Endothelial cell of umbilical vein (primary cell): ENCODE data around the gene CACNA1C. TPM values are rescaled to one million over a fixed set of nuclear protein-coding genes. Genes with fewer than 3 reads are reported as not detected.

Experiments
- BruUV-seq: library from RNA; stranded (reverse); fragments of 400-500 nt; replicated peaks from 2 replicates; lab custom pipeline; 2021; lab: Mats Ljungman, UMichigan
- CTCF ChIA-PET: fragments of 300-600, 350-600 bp; sonication (Branson Sonifier 250); formaldehyde crosslinking; loops from one replicate; lab custom pipeline; 2021; ENCODE audit warnings: antibody characterized with exemption, inconsistent platforms; lab: Charles Lee
- POLR2A ChIA-PET: fragments of 300-600, 350-600 bp; sonication (Branson Sonifier 250); formaldehyde crosslinking; loops from one replicate; lab custom pipeline; 2021; ENCODE audit warnings: antibody characterized with exemption, inconsistent platforms; lab: Charles Lee
- DNase-seq: peaks from one replicate; pipeline ENCODE4 v3.0.0-alpha.2; 2011; ENCODE audit warnings: low read depth, low spot score
- FAIRE-seq: peaks from 2 replicates; lab custom pipeline; 2011; peaks lifted over from hg19 to GRCh38; lab: Jason Lieb, UNC
- H2AFZ ChIP-seq: 2 replicates; pipeline ENCODE4 v1.6.0; 2012; ENCODE audit warnings: low read depth, low read length, control low read depth, inconsistent platforms
- H3K27ac ChIP-seq: 2 replicates; pipeline ENCODE4 v1.5.1; 2011; ENCODE audit warnings: low read depth, mild to moderate bottlenecking, control low read depth, low read length, moderate library complexity; ENCODE audit not compliant: insufficient read depth
- H3K27me3 ChIP-seq, 2 experiments: 2 replicates each; pipeline versions ENCODE4 v1.6.0 to v1.6.1; 2011; ENCODE audit warnings: low read length in 2 of 2, mixed read lengths in 1 of 2; ENCODE audit not compliant: control insufficient read depth in 2 of 2, insufficient read depth in 2 of 2
- H3K36me3 ChIP-seq, 2 experiments: 2 replicates in 1 of 2; 3 replicates in 1 of 2; pipeline ENCODE4 v1.5.1; 2011; ENCODE audit warnings: low read length in 2 of 2, mild to moderate bottlenecking in 1 of 2, moderate library complexity in 1 of 2; ENCODE audit not compliant: control insufficient read depth in 2 of 2, insufficient read depth in 2 of 2; ENCODE audit errors: extremely low read depth in 1 of 2
- H3K4me1 ChIP-seq: 3 replicates; pipeline ENCODE4 v1.5.1; 2011; ENCODE audit warnings: mild to moderate bottlenecking, low read length; ENCODE audit not compliant: control insufficient read depth, insufficient read depth; ENCODE audit errors: extremely low read depth
- H3K4me2 ChIP-seq: 2 replicates; pipeline ENCODE4 v1.6.1; 2011; ENCODE audit warnings: low read length, control low read depth, mixed read lengths; ENCODE audit not compliant: insufficient read depth
- H3K4me3 ChIP-seq, 3 experiments: fragments of 200-600 bp in 1 of 3; sonication (generic), shearing (Covaris generic) in 1 of 3; replicated peaks in 1 of 3; 2 replicates each; pipeline ENCODE4 v1.5.1; 2011 to 2016; ENCODE audit warnings: control low read depth in 3 of 3, low read length in 3 of 3, mild to moderate bottlenecking in 2 of 3, inconsistent platforms in 1 of 3, low read depth in 1 of 3, moderate library complexity in 1 of 3; ENCODE audit not compliant: insufficient read depth in 1 of 3
- H3K79me2 ChIP-seq: 2 replicates; pipeline ENCODE4 v1.6.0; 2012; ENCODE audit warnings: low read length, inconsistent platforms; ENCODE audit not compliant: control insufficient read depth, insufficient read depth
- H3K9ac ChIP-seq: replicated peaks from 2 replicates; pipeline ENCODE3; 2011; ENCODE audit warnings: low read length, control low read depth; ENCODE audit not compliant: insufficient read depth; ENCODE audit errors: extremely low read depth
- H3K9me1 ChIP-seq: replicated peaks from 3 replicates; pipeline ENCODE4 v1.6.0; 2011; ENCODE audit warnings: mild to moderate bottlenecking, low read length; ENCODE audit not compliant: control insufficient read depth, insufficient read depth; ENCODE audit errors: extremely low read depth
- H3K9me3 ChIP-seq: replicated peaks from 2 replicates; pipeline ENCODE4 v1.5.1; 2012; ENCODE audit warnings: low read length, inconsistent platforms; ENCODE audit not compliant: control insufficient read depth, insufficient read depth
- H4K20me1 ChIP-seq: replicated peaks from 2 replicates; pipeline ENCODE3; 2011; ENCODE audit warnings: mild to moderate bottlenecking, low read length; ENCODE audit not compliant: control insufficient read depth, insufficient read depth; ENCODE audit errors: extremely low read depth
- EZH2 ChIP-seq: IDR thresholded peaks from 2 replicates; pipeline ENCODE4 v1.6.1; 2012; ENCODE audit warnings: borderline replicate concordance, low read depth, mild to moderate bottlenecking, moderate library complexity, low read length, inconsistent platforms; ENCODE audit not compliant: severe bottlenecking
- FOS ChIP-seq: IDR thresholded peaks from 2 replicates; pipeline ENCODE4 v1.6.1; 2011; ENCODE audit warnings: mild to moderate bottlenecking, low read length, moderate library complexity, borderline replicate concordance; ENCODE audit not compliant: insufficient read depth
- GATA2 ChIP-seq: IDR thresholded peaks from 2 replicates; pipeline ENCODE4 v1.7.0; 2011; ENCODE audit warnings: low read depth, mild to moderate bottlenecking, moderate library complexity, mixed read lengths, low read length; ENCODE audit not compliant: insufficient read length, insufficient read depth
- JUN ChIP-seq: IDR thresholded peaks from 2 replicates; pipeline ENCODE4 v1.6.1; 2011; ENCODE audit warnings: borderline replicate concordance, low read depth; ENCODE audit not compliant: insufficient read length, insufficient read depth
- MYC ChIP-seq: IDR thresholded peaks from one replicate; pipeline ENCODE4 v1.6.1; 2011; ENCODE audit warnings: mild to moderate bottlenecking, low read depth, low read length
- POLR2A ChIP-seq: IDR thresholded peaks from 2 replicates; pipeline ENCODE4 v1.6.1; 2012; ENCODE audit warnings: low read depth, mild to moderate bottlenecking, control low read depth, low read length
- POLR2AphosphoS5 ChIP-seq: IDR thresholded peaks from 2 replicates; pipeline ENCODE4 v1.6.1; 2012; ENCODE audit warnings: low read depth, mild to moderate bottlenecking, control low read depth, low read length, moderate library complexity; ENCODE audit not compliant: insufficient read depth
- dilution Hi-C: fragments of 300-500 bp; cut with MboI; formaldehyde crosslinking; loops from one replicate; pipeline ENCODE4 v1.15.0; 2019; ENCODE audit warnings: low sequenced_read_pairs; ENCODE audit not compliant: extremely low pct_ligation_motif_present
- intact Hi-C: fragments of 100-400 bp; cut with micrococcal nuclease; formaldehyde crosslinking; loops from one replicate; pipeline ENCODE4 v1.10.0; 2022
- polyA plus RNA-seq, 4 experiments: library from polyadenylated mRNA; depleted of rRNA in 3 of 4; stranded (reverse) in 3 of 4; unstranded in 1 of 4; fragments of >200 nt; gene quantifications; 2 replicates each; pipeline versions ENCODE4 v1.2.1 to v1.2.3, GENCODE V29; 2011 to 2012; ENCODE audit warnings: missing spikeins in 1 of 4
- total RNA-seq: library from RNA; stranded (reverse); gene quantifications from 2 replicates; pipeline ENCODE4 v1.2.3, GENCODE V29; 2021
- TF ChIP-seq, protein P1 (sequence below), 2 donors: IDR thresholded peaks; 1 replicate in 1 of 2; 2 replicates in 1 of 2; pipeline ENCODE4 v1.5.1; 2011; ENCODE audit warnings: low read length in 2 of 2, mild to moderate bottlenecking in 2 of 2, moderate library complexity in 2 of 2, control low read depth in 1 of 2, inconsistent platforms in 1 of 2, low read depth in 1 of 2; ENCODE audit not compliant: insufficient read depth in 1 of 2; ENCODE audit errors: extremely low read depth in 1 of 2
- TF ChIP-seq, protein P2 (sequence below): IDR thresholded peaks from 2 replicates; pipeline ENCODE4 v1.6.1; 2011; ENCODE audit not compliant: insufficient read depth, insufficient read length

The CACNA1C gene
- total and polyA plus RNA-seq, 2 donors (not counting 3 experiments of a cell fraction or from before 2014, with no cell fraction given): not detected

DNA sequence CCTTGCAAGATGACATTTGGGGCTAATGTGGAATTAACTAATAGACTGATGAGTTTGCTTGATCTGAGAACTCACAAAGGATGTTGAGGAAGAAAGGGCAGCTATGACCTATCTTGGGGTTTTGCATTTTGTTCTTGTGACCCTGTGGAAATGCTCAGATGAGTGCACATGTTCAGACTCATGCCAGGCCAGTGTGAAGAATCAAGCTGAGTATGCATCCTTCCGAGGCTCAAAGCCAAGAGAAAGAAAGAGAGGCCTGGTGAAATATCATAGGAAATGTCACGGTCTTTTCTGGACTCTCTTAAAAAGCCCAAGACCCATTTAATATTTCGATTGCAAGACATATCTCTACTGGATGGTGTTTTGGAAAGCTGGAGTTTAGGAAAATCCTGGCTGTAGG is 96.3 kb downstream of the CACNA1C start:
- H3K4me2 ChIP-seq: no peak overlapping the region
- FAIRE-seq: no peak
- intact Hi-C loops: no loop called here
- no peaks in the 10 kb centered on the region for H4K20me1 ChIP-seq
- H3K4me3 ChIP-seq: no peak overlapping the region
- ChIA-PET CTCF (no interaction called here), POLR2A (no interaction called here)
- H3K9me1 ChIP-seq: no peaks in the 10 kb centered on the region
- dilution Hi-C loops: no loop called here
- no peak overlapping the region for H2AFZ ChIP-seq
- H3K9me3 ChIP-seq: no peaks in the 10 kb centered on the region
- H3K9ac ChIP-seq: no peak overlapping the region
- no peak overlapping the region for H3K27ac ChIP-seq
- TF ChIP-seq JUN: no peak
- no peak for TF ChIP-seq POLR2AphosphoS5
- no peak for TF ChIP-seq FOS
- no TSS peak for BruUV-seq
- H3K79me2 ChIP-seq: no peaks in the 10 kb centered on the region
- no peaks in the 10 kb centered on the region for H3K4me1 ChIP-seq
- DNase-seq: no peak
- H3K27me3 ChIP-seq: no peaks in the 10 kb centered on the region
- no peaks in the 10 kb centered on the region for H3K36me3 ChIP-seq

DNA sequence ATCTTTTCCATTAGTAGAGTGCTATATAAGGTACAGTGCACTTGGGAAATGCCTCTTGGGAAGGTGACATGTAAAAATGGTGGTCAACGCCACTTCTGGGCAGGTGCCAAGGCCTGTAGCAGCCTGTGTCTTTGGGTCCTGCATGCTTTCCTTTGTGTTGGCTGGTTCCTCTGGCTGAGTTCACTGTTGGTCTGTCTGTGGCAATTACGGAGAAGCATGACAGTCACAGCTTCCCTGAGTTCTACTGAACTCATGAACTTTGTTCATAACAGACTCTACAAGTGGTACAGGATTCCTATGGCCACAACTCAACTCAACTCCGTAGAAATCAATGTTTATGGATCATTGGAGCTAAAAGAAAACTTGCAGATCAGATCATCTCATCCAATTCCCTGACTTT is 98.0 kb downstream of the CACNA1C start:
- Histone ChIP-seq H3K4me3 (no peak overlapping the region), H3K9ac (no peak overlapping the region), H4K20me1 (no peaks in the 10 kb centered on the region), H3K79me2 (no peaks in the 10 kb centered on the region), H3K27ac (no peak overlapping the region), H3K4me1 (no peaks in the 10 kb centered on the region), H3K27me3 (no peaks in the 10 kb centered on the region), H2AFZ (no peak overlapping the region), H3K36me3 (no peaks in the 10 kb centered on the region), H3K9me3 (no peaks in the 10 kb centered on the region), H3K4me2 (no peak overlapping the region), H3K9me1 (no peaks in the 10 kb centered on the region)
- FAIRE-seq (no peak), DNase-seq (no peak)
- BruUV-seq: no TSS peak
- intact Hi-C loops: no loop called here
- POLR2A ChIA-PET: no interaction called here
- no peak for TF ChIP-seq MYC
- TF ChIP-seq FOS: no peak
- TF ChIP-seq, protein P1, sequence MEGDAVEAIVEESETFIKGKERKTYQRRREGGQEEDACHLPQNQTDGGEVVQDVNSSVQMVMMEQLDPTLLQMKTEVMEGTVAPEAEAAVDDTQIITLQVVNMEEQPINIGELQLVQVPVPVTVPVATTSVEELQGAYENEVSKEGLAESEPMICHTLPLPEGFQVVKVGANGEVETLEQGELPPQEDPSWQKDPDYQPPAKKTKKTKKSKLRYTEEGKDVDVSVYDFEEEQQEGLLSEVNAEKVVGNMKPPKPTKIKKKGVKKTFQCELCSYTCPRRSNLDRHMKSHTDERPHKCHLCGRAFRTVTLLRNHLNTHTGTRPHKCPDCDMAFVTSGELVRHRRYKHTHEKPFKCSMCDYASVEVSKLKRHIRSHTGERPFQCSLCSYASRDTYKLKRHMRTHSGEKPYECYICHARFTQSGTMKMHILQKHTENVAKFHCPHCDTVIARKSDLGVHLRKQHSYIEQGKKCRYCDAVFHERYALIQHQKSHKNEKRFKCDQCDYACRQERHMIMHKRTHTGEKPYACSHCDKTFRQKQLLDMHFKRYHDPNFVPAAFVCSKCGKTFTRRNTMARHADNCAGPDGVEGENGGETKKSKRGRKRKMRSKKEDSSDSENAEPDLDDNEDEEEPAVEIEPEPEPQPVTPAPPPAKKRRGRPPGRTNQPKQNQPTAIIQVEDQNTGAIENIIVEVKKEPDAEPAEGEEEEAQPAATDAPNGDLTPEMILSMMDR (IDR thresholded peaks at IDR 0.05; ENCODE audit: extremely low read depth in 1 of 2, insufficient read depth in 1 of 2, low read depth in 1 of 2, low read length in 2 of 2): no peak
- no peak for TF ChIP-seq GATA2
- TF ChIP-seq EZH2: no peak
- TF ChIP-seq, protein P2, sequence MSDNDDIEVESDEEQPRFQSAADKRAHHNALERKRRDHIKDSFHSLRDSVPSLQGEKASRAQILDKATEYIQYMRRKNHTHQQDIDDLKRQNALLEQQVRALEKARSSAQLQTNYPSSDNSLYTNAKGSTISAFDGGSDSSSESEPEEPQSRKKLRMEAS: no peak
- TF ChIP-seq POLR2A: no peak
- TF ChIP-seq JUN: no peak
- TF ChIP-seq POLR2AphosphoS5: no peak
- CTCF ChIA-PET: no interaction called here
- dilution Hi-C loops: no loop called here
